HepG2 (cell line): ENCODE results near the gene FAM168A. TPM values are rescaled to one million over a fixed set of nuclear protein-coding genes. Genes with fewer than 3 reads are reported as not detected.
A peak's percentile ranks its signal among the peaks of the same experiment; 100 is the strongest.

Source experiments
- ATAC-seq: fragments of 200-7000 bp; cut with Tn5 transposase; 3 replicates; pipeline ENCODE4 v1.9.1; 2020; ENCODE audit warnings: mild to moderate bottlenecking, moderate library complexity
- BruUV-seq: library from RNA; stranded (reverse); fragments of 400-500 nt; replicated peaks from 2 replicates; lab custom pipeline; 2021; lab: Mats Ljungman, UMichigan
- CTCF ChIA-PET: fragments of 300-600 bp; formaldehyde crosslinking; extraction: SDS; loops from one replicate; lab custom pipeline; 2021; ENCODE audit warnings: low total read pairs, inconsistent platforms, low intra/inter-chr PET ratio; lab: Yijun Ruan, JAX
- POLR2A ChIA-PET: fragments of 350-600 bp; sonication (Branson Sonifier 250); formaldehyde crosslinking; loops from one replicate; lab custom pipeline; 2020; ENCODE audit warnings: antibody characterized with exemption, inconsistent platforms; lab: Yijun Ruan, JAX
- DNase-seq: peaks from one replicate; pipeline ENCODE4 v3.0.0-alpha.2; 2015; ENCODE audit warnings: low spot score
- FAIRE-seq: peaks from 3 replicates; lab custom pipeline; 2011; peaks lifted over from hg19 to GRCh38; lab: Jason Lieb, UNC
- H2AFZ ChIP-seq: one replicate; pipeline ENCODE4 v1.6.1; 2011; ENCODE audit warnings: low read length, inconsistent platforms
- H3K27ac ChIP-seq: fragments of 300-600 bp; 3 replicates; pipeline ENCODE4 v1.8.0; 2011; ENCODE audit warnings: mixed run types, mild to moderate bottlenecking, mixed read lengths, low read length, inconsistent platforms; ENCODE audit not compliant: insufficient read depth; ENCODE audit errors: extremely low read length
- H3K27me3 ChIP-seq, 2 experiments: fragments of 200-600 bp in 1 of 2; 2 replicates in 1 of 2; 3 replicates in 1 of 2; pipeline versions ENCODE4 v1.6.0 to v1.8.0; 2011; ENCODE audit warnings: low read length in 2 of 2, mild to moderate bottlenecking in 2 of 2, moderate library complexity in 2 of 2, inconsistent platforms in 1 of 2; ENCODE audit not compliant: insufficient read depth in 2 of 2, control insufficient read depth in 1 of 2
- H3K36me3 ChIP-seq, 2 experiments: fragments of 200-600 bp in 1 of 2; replicated peaks in 1 of 2; 2 replicates in 1 of 2; 3 replicates in 1 of 2; pipeline versions ENCODE4 v1.5.1 to v1.8.0; 2011; ENCODE audit warnings: low read length in 2 of 2, inconsistent platforms in 1 of 2; ENCODE audit not compliant: insufficient read depth in 2 of 2, control insufficient read depth in 1 of 2
- H3K4me1 ChIP-seq: 2 replicates; pipeline ENCODE4 v1.5.1; 2012; ENCODE audit warnings: low read length, inconsistent platforms; ENCODE audit not compliant: insufficient read depth
- H3K4me2 ChIP-seq: 2 replicates; pipeline ENCODE4 v1.6.0; 2011; ENCODE audit warnings: low read depth, low read length, inconsistent platforms
- H3K4me3 ChIP-seq, 3 experiments: fragments of 200-600 bp in 1 of 3; sonication (generic), shearing (Covaris generic) in 1 of 3; replicated peaks in 1 of 3; 2 replicates each; pipeline ENCODE4 v1.5.1; 2011 to 2016; ENCODE audit warnings: low read length in 3 of 3, inconsistent platforms in 2 of 3, low read depth in 2 of 3, mild to moderate bottlenecking in 2 of 3, control low read depth in 1 of 3, mixed read lengths in 1 of 3; ENCODE audit not compliant: insufficient read depth in 1 of 3
- H3K79me2 ChIP-seq: one replicate; pipeline ENCODE4 v1.6.1; 2011; ENCODE audit warnings: low read length, inconsistent platforms; ENCODE audit not compliant: insufficient read depth
- H3K9ac ChIP-seq: 2 replicates; pipeline ENCODE4 v1.6.0; 2011; ENCODE audit warnings: mild to moderate bottlenecking, low read depth, low read length, inconsistent platforms; ENCODE audit not compliant: insufficient read depth
- H3K9me3 ChIP-seq: 2 replicates; pipeline ENCODE4 v1.5.1; 2012; ENCODE audit warnings: mild to moderate bottlenecking, low read length
- H4K20me1 ChIP-seq: 2 replicates; pipeline ENCODE4 v1.6.0; 2011; ENCODE audit warnings: inconsistent platforms, mild to moderate bottlenecking, low read length, moderate library complexity; ENCODE audit not compliant: insufficient read depth
- FLYWCH1 ChIP-seq: sonication (generic); formaldehyde crosslinking; IDR thresholded peaks from 2 replicates; pipeline ENCODE4 v1.8.1; 2023; ENCODE audit warnings: mild to moderate bottlenecking, missing genetic modification reagents
- FOSL1 ChIP-seq: sonication (generic); formaldehyde crosslinking; IDR thresholded peaks from 2 replicates; pipeline ENCODE4 v1.9.0; 2021; ENCODE audit warnings: missing genetic modification reagents, borderline replicate concordance
- FOSL2 ChIP-seq: sonication (generic); formaldehyde crosslinking; IDR thresholded peaks from 2 replicates; pipeline ENCODE4 v1.4.0; 2020; ENCODE audit warnings: missing genetic modification reagents
- HNF4A ChIP-seq: sonication (generic); formaldehyde crosslinking; IDR thresholded peaks from 2 replicates; pipeline ENCODE4 v1.4.0; 2020; ENCODE audit warnings: missing genetic modification reagents
- HNRNPL ChIP-seq: fragments of 200-400 bp; formaldehyde crosslinking; IDR thresholded peaks from 2 replicates; pipeline ENCODE4 v1.6.1; 2017; ENCODE audit warnings: mild to moderate bottlenecking, low read depth, low read length
- HNRNPLL ChIP-seq: fragments of 200-400 bp; formaldehyde crosslinking; IDR thresholded peaks from 2 replicates; pipeline ENCODE4 v1.6.1; 2017; ENCODE audit warnings: mild to moderate bottlenecking, low read depth, low read length; ENCODE audit not compliant: poor library complexity, severe bottlenecking
- JUND ChIP-seq: sonication (generic); formaldehyde crosslinking; IDR thresholded peaks from 2 replicates; pipeline ENCODE4 v1.8.0; 2022; ENCODE audit warnings: mild to moderate bottlenecking, missing genetic modification reagents
- MLLT10 ChIP-seq: sonication (generic); formaldehyde crosslinking; IDR thresholded peaks from 2 replicates; pipeline ENCODE4 v1.4.0; 2020; ENCODE audit warnings: missing genetic modification reagents
- NR2F6 ChIP-seq, 2 experiments: IDR thresholded peaks; 2 replicates each; pipeline ENCODE4 v1.6.1; 2016; ENCODE audit warnings: antibody characterized with exemption in 1 of 2, mild to moderate bottlenecking in 1 of 2
- PTBP1 ChIP-seq: fragments of 200-400 bp; formaldehyde crosslinking; IDR thresholded peaks from 2 replicates; pipeline ENCODE4 v1.6.1; 2018; ENCODE audit warnings: low read length, low read depth; ENCODE audit not compliant: poor library complexity, severe bottlenecking
- TEAD3 ChIP-seq: optimal IDR thresholded peaks from 2 replicates; pipeline ENCODE3; 2016; ENCODE audit warnings: borderline replicate concordance
- ZFP36L2 ChIP-seq: sonication (generic); formaldehyde crosslinking; IDR thresholded peaks from 2 replicates; pipeline ENCODE4 v1.4.0; 2020; ENCODE audit warnings: missing genetic modification reagents
- ZNF333 ChIP-seq: sonication (generic); formaldehyde crosslinking; IDR thresholded peaks from 2 replicates; pipeline ENCODE4 v1.4.0; 2020; ENCODE audit warnings: mild to moderate bottlenecking, missing genetic modification reagents, borderline replicate concordance
- ZNF33B ChIP-seq: sonication (generic); formaldehyde crosslinking; IDR thresholded peaks from 2 replicates; pipeline ENCODE4 v1.5.1; 2020; ENCODE audit warnings: mild to moderate bottlenecking, missing genetic modification reagents
- ZNF451 ChIP-seq: sonication (generic); formaldehyde crosslinking; IDR thresholded peaks from 2 replicates; pipeline ENCODE4 v1.5.0; 2020; ENCODE audit warnings: mild to moderate bottlenecking, missing genetic modification reagents
- ZNF652 ChIP-seq: IDR thresholded peaks from 2 replicates; pipeline ENCODE4 v1.6.1; 2016; ENCODE audit warnings: low read depth, borderline replicate concordance
- WGBS: methylation state at CpG from one replicate; pipeline ENCODE4 v1.1.6; 2017; ENCODE audit warnings: low lambda C conversion rate; 5-methylcytosine and 5-hydroxymethylcytosine counted together
- in situ Hi-C: cut with HindIII; loops from 2 replicates; pipeline ENCODE4 v1.10.0; 2017; ENCODE audit warnings: low pct_unique_long_range_greater_than_20kb; ENCODE audit not compliant: extremely low pct_ligation_motif_present
- intact Hi-C: fragments of 100-400 bp; cut with micrococcal nuclease; formaldehyde crosslinking; loops from one replicate; pipeline ENCODE4 v1.10.0; 2022; ENCODE audit not compliant: unreplicated experiment
- polyA plus RNA-seq, 8 experiments: library from polyadenylated mRNA; depleted of rRNA in 3 of 8; stranded (reverse) in 7 of 8; unstranded in 1 of 8; fragments of >200 nt; fragmentation: Illumina TruSeq in 4 of 8; extraction: Trizol in 4 of 8; gene quantifications; 2 replicates each; pipeline versions ENCODE4 v1.2.1 to v1.2.3, GENCODE V29; 2011 to 2016; ENCODE audit warnings: low read depth in 4 of 8, missing spikeins in 1 of 8, mixed read lengths in 1 of 8; ENCODE audit not compliant: insufficient read depth in 1 of 8
- total RNA-seq, 5 experiments: library from RNA; depleted of rRNA; stranded (reverse); fragments of >200 nt; fragmentation: Illumina TruSeq; extraction: Trizol; gene quantifications; 2 replicates each; pipeline ENCODE4 v1.2.3, GENCODE V29; 2016; ENCODE audit warnings: low read depth in 1 of 5
- TF ChIP-seq, protein P1 (sequence below): sonication (generic); formaldehyde crosslinking; IDR thresholded peaks from 2 replicates; pipeline ENCODE4 v1.8.0; 2022; ENCODE audit warnings: missing genetic modification reagents, mild to moderate bottlenecking, borderline replicate concordance
- TF ChIP-seq, protein P2 (sequence below): sonication (generic); formaldehyde crosslinking; IDR thresholded peaks from 2 replicates; pipeline ENCODE4 v1.5.0; 2020; ENCODE audit warnings: missing genetic modification reagents, mild to moderate bottlenecking, borderline replicate concordance
- TF ChIP-seq, protein P3 (sequence below): sonication (generic); formaldehyde crosslinking; conservative IDR thresholded peaks from 2 replicates; pipeline ENCODE4 v1.4.0; 2020; ENCODE audit warnings: missing genetic modification reagents

Gene FAM168A
- total and polyA plus RNA-seq, 2 of the 13 experiments (the other 11 are each of a cell fraction or from before 2014, with no cell fraction given): 13.9 to 15.8 TPM

DNA sequence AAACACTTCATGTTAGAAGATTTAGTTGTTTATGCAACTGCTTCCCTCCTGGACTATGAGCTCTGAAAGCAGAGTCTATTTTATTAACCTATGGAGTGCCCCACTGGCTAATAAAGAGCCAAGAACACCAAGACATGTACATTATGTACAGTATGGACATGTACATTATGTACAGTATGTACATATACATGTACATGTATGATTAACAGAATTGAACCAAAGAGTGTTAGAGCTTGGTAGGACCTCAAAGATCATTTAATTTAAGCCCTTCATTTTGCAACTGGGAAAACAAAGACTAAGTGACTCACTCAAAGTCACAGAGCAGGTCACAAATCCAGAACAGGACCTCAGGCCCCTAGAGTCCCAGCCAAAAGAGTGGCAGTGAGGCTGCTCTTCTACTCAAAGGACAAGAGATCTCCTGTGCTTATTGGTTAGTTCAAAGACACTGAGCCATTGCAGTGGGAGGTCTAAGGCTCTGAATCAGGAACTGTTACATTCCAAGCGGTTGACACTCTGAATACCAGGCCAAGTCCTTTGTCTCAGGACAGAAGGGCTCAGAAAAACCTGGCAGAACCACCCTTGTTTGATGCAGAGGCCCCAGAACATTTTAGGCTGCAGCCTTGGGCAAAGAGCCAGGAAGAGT is 103.8 kb downstream of the FAM168A start:
- Histone ChIP-seq H3K79me2 (no peaks in the 10 kb centered on the region), H4K20me1 (no peaks in the 10 kb centered on the region), H3K27me3 (no peaks in the 10 kb centered on the region), H3K36me3 (no peaks in the 10 kb centered on the region), H3K9ac (no peak overlapping the region), H3K9me3 (no peaks in the 10 kb centered on the region), H2AFZ (no peak overlapping the region), H3K4me3 (no peak overlapping the region), H3K4me2 (peak overlapping the region; percentile 14), H3K27ac (peak overlapping the region; percentile 30), H3K4me1 (peaks cover 20% of the 10 kb centered on the region)
- intact Hi-C loops (no loop called here), in situ Hi-C loops (no loop called here)
- no TSS peak for BruUV-seq
- TF ChIP-seq HNF4A (CRISPR knock-in tag) (peak; percentile 67), ZNF451 (CRISPR knock-in tag) (no peak), FLYWCH1 (no peak), PTBP1 (no peak), FOSL2 (CRISPR knock-in tag) (peak; percentile 62), TEAD3 (peak; percentile 77), ZNF33B (no peak), ZFP36L2 (CRISPR knock-in tag) (no peak), HNRNPLL (no peak), ZNF652 (CRISPR knock-in tag) (peak; percentile 84), NR2F6 (IDR thresholded peaks at IDR 0.05) (no peak), NR2F6 (CRISPR knock-in tag; IDR thresholded peaks at IDR 0.05) (no peak), HNRNPL (no peak), JUND (CRISPR knock-in tag) (no peak), FOSL1 (CRISPR knock-in tag) (peak; percentile 30; the same call in 1 of the 2 replicates), ZNF333 (CRISPR knock-in tag) (no peak), MLLT10 (CRISPR knock-in tag) (no peak)
- TF ChIP-seq, protein P1, sequence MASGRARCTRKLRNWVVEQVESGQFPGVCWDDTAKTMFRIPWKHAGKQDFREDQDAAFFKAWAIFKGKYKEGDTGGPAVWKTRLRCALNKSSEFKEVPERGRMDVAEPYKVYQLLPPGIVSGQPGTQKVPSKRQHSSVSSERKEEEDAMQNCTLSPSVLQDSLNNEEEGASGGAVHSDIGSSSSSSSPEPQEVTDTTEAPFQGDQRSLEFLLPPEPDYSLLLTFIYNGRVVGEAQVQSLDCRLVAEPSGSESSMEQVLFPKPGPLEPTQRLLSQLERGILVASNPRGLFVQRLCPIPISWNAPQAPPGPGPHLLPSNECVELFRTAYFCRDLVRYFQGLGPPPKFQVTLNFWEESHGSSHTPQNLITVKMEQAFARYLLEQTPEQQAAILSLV (CRISPR knock-in tag): no peak
- TF ChIP-seq, protein P2, sequence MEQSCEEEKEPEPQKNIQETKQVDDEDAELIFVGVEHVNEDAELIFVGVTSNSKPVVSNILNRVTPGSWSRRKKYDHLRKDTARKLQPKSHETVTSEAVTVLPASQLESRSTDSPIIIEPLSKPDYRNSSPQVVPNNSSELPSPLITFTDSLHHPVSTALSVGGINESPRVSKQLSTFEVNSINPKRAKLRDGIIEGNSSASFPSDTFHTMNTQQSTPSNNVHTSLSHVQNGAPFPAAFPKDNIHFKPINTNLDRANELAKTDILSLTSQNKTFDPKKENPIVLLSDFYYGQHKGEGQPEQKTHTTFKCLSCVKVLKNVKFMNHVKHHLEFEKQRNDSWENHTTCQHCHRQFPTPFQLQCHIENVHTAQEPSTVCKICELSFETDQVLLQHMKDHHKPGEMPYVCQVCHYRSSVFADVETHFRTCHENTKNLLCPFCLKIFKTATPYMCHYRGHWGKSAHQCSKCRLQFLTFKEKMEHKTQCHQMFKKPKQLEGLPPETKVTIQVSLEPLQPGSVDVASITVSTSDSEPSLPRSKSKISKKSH: no peak
- TF ChIP-seq, protein P3, sequence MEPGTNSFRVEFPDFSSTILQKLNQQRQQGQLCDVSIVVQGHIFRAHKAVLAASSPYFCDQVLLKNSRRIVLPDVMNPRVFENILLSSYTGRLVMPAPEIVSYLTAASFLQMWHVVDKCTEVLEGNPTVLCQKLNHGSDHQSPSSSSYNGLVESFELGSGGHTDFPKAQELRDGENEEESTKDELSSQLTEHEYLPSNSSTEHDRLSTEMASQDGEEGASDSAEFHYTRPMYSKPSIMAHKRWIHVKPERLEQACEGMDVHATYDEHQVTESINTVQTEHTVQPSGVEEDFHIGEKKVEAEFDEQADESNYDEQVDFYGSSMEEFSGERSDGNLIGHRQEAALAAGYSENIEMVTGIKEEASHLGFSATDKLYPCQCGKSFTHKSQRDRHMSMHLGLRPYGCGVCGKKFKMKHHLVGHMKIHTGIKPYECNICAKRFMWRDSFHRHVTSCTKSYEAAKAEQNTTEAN (CRISPR knock-in tag): no peak
- DNase-seq (peak; percentile 46), FAIRE-seq (no peak), ATAC-seq (peak; percentile 87)
- POLR2A ChIA-PET: no interaction called here
- CTCF ChIA-PET: no interaction called here
- WGBS: 81% methylated on average over 1 of the region's 1 CpG
